Activated CD8-positive, alpha-beta T cell treated with anti-CD3 and anti-CD28 coated beads for 36 hours (primary cell): ENCODE measurements around the gene STARD7. TPM values are rescaled to one million over a fixed set of nuclear protein-coding genes. Genes with fewer than 3 reads are reported as not detected.

Experiments used
- ATAC-seq: fragments of 200-7000 bp; cut with Tn5 transposase; one replicate; pipeline ENCODE4 v1.10.0; 2021; ENCODE audit warnings: mild to moderate bottlenecking, moderate library complexity
- CTCF ChIA-PET: fragments of 350-600 bp; sonication (Branson Sonifier 250); formaldehyde crosslinking; loops from one replicate; lab custom pipeline; 2021; ENCODE audit warnings: antibody characterized with exemption; lab: Charles Lee
- POLR2A ChIA-PET: fragments of 350-600 bp; sonication (Branson Sonifier 250); formaldehyde crosslinking; loops from one replicate; lab custom pipeline; 2021; ENCODE audit warnings: antibody characterized with exemption; lab: Charles Lee
- DNase-seq: peaks from one replicate; pipeline ENCODE4 v3.0.0-alpha.2; 2020
- H3K27ac Mint-ChIP-seq: one replicate; pipeline ENCODE4 v1.8.0; 2021; ENCODE audit warnings: mild to moderate bottlenecking, mixed read lengths
- H3K27me3 Mint-ChIP-seq: one replicate; pipeline ENCODE4 v1.8.0; 2021; ENCODE audit warnings: mixed read lengths
- H3K36me3 Mint-ChIP-seq: one replicate; pipeline ENCODE4 v1.8.0; 2021; ENCODE audit warnings: low read depth, mixed read lengths
- H3K4me1 Mint-ChIP-seq: one replicate; pipeline ENCODE4 v1.8.0; 2021; ENCODE audit warnings: low read depth, mixed read lengths
- H3K4me3 Mint-ChIP-seq: one replicate; pipeline ENCODE4 v1.8.0; 2021; ENCODE audit warnings: mild to moderate bottlenecking, moderate library complexity, mixed read lengths
- H3K9me3 Mint-ChIP-seq: one replicate; pipeline ENCODE4 v1.8.0; 2021; ENCODE audit warnings: mixed read lengths
- intact Hi-C: fragments of 100-400 bp; cut with micrococcal nuclease; formaldehyde crosslinking; loops from one replicate; pipeline ENCODE4 v1.10.0; 2022
- total RNA-seq, 2 experiments: library from RNA; stranded (reverse); gene quantifications; one replicate each; pipeline ENCODE4 v1.2.3, GENCODE V29; 2021
- TF ChIP-seq, protein P1 (sequence below): fragments of 200-600 bp; IDR thresholded peaks from one replicate; pipeline ENCODE4 v1.8.0; 2022; ENCODE audit warnings: antibody characterized with exemption, mild to moderate bottlenecking

The STARD7 gene
- total RNA-seq, 2 experiments from 2014 or later, result 145 to 149 TPM

DNA sequence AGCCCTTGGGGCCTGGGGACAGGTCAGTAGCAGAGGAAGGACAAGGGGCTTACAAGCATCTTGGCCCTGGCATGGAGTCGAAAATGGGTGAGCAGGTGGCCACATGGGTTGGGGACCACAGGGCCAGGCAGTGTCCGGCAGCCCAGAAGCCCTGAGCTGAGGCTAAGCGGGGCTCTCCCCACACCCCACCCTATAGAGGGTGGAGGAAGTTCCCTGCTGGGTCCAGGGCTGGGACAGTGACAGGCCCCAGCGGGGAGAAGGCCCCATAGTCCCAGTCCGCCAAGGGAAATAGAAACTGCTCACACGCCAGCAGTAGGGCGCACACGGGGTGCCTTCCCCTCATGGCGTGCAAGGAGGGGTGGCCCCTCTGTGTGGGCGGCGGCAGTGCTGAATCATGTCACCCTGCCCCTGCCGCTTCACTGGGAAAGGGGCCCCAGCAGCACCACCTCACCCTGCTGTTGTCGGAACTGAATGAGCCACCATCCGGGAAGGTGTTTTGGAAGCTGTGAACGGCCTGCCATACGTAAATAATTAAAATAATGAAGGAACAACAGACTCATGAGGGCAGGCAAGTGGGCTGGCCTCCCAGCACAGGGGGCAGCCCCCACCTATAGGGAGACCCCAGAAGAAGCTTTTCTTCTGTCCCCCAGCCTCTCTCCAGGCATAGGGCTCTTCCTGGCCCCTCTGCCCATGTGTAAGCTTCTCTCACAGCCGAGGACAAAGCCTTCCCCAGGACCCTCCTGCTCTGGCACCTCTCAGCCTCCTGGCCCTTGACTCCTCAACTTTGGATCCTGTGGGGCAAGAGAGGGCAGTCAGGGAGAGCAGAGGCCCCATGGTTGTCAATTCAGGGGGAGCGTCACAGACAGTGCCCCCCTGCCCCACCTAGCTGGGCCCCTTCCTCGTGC is 50.7 kb downstream of the STARD7 start:
- no peaks in the 10 kb centered on the region for H3K27me3 Mint-ChIP-seq
- POLR2A ChIA-PET, result interaction anchor here (1.1 to 22.2 kb wide), 6 partner anchors 8 to 51 kb away, joined by 3 to 690 read pairs (median 6); partner anchors contain the start of genes ASTL, DUSP2 and STARD7
- peaks cover 16% of the 10 kb centered on the region for H3K36me3 Mint-ChIP-seq
- peaks cover 12% of the 10 kb centered on the region for H3K9me3 Mint-ChIP-seq
- peak overlapping the region; percentile 42 for H3K4me3 Mint-ChIP-seq
- ATAC-seq (peak; percentile 73), DNase-seq (peak; percentile 99)
- TF ChIP-seq, protein P1, sequence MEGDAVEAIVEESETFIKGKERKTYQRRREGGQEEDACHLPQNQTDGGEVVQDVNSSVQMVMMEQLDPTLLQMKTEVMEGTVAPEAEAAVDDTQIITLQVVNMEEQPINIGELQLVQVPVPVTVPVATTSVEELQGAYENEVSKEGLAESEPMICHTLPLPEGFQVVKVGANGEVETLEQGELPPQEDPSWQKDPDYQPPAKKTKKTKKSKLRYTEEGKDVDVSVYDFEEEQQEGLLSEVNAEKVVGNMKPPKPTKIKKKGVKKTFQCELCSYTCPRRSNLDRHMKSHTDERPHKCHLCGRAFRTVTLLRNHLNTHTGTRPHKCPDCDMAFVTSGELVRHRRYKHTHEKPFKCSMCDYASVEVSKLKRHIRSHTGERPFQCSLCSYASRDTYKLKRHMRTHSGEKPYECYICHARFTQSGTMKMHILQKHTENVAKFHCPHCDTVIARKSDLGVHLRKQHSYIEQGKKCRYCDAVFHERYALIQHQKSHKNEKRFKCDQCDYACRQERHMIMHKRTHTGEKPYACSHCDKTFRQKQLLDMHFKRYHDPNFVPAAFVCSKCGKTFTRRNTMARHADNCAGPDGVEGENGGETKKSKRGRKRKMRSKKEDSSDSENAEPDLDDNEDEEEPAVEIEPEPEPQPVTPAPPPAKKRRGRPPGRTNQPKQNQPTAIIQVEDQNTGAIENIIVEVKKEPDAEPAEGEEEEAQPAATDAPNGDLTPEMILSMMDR, result no peak
- intact Hi-C loops, result no loop called here
- CTCF ChIA-PET, result interaction anchor here (0.6 to 6.2 kb wide), 7 partner anchors 10 to 165 kb away, joined by 3 to 43 read pairs (median 8); partner anchors contain the start of gene ASTL
- H3K4me1 Mint-ChIP-seq, result peaks cover 92% of the 10 kb centered on the region
- H3K27ac Mint-ChIP-seq, result peak overlapping the region; percentile 93

DNA sequence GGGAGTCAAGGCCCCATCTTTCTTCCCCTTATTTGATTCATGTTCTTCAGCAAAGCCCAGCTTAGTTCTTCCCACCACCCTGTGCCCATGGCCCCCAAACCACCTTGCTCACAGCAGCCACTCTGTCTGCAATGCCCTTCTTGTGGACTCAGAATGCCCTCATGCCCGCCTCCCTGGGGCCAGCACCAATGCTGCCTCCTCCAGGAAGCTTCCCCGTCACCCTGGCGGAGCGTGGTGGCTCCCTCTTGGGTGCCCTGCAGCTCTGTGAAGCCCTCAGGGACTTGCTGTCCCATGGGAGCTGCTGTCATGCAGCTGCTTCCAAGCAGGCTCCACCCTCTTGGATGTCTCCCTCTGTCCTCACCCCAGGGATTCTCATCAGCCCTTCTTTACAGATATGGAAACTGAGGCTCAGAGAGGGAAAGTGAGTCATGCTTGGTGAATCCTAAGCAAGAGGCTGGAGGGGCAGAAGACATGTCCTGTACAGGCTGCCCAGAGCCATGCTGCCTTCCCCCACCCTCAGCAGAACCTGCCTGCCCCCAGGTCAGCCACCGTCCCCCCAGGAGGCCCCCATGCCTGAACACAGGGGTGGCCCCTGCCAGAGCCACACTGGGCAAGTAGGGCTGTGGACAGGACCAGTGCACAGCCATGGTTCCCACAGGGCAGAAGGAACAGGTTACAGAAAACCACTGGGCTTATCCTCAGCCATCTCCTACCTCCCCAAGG is 51.5 kb downstream of the STARD7 start:
- H3K36me3 Mint-ChIP-seq, result peaks cover 15% of the 10 kb centered on the region
- peak overlapping the region; percentile 42 for H3K4me3 Mint-ChIP-seq
- CTCF ChIA-PET, result interaction anchor here (1.1 to 6.2 kb wide), 4 partner anchors 10 to 19 kb away, joined by 4 to 43 read pairs (median 14); partner anchors contain the start of gene ASTL
- intact Hi-C loops, result loop anchor here (1.0 kb wide), 1 partner anchor 7 kb away; no protein-coding TSS in a partner anchor
- ATAC-seq (peak; percentile 6), DNase-seq (peak; percentile 49)
- peak overlapping the region; percentile 93 for H3K27ac Mint-ChIP-seq
- peaks cover 12% of the 10 kb centered on the region for H3K9me3 Mint-ChIP-seq
- H3K4me1 Mint-ChIP-seq, result peaks cover 90% of the 10 kb centered on the region
- POLR2A ChIA-PET, result interaction anchor here (0.8 to 22.2 kb wide), 4 partner anchors 15 to 52 kb away, joined by 3 to 690 read pairs (median 6); partner anchors contain the start of genes ASTL, DUSP2 and STARD7
- TF ChIP-seq, protein P1, result no peak
- H3K27me3 Mint-ChIP-seq, result no peaks in the 10 kb centered on the region

DNA sequence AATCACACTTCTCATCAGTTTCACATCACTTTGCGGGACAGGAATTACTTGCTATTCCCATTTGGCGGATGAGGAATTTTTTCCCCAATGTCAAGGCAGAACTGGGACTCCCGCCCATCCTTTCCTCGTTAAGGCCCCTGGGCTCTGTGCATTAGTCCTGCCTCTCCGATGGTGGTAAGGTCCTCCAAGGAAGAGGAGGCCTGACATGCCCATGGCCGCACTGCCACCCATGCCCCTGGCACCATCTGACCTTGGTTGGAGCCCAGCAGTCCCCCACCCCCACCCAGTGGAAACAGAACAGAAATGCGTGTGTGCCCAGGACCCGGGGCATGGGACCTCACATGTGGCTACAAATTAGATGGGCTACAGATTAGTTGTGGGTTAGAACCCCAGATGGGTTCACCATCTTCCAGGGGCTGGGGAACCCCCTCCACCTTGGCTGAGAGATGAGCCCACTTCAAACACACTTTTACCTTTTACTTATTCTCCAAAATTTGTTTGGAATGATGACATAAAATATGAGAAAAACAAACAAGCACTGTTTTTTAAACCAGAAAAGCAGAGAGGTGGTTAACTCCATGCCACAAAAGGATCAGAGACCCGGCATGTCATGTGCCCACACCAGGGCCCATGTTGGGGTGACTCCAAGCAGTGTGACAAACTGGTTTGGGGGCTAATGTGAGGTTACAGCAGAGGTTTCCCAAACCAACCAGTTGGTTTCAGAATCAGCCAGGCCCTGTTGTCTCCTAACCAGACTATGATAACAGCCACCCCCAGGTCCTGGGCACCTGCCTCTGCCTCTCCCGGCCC is 52.4 kb downstream of the STARD7 start:
- ATAC-seq, result peak; percentile 49
- POLR2A ChIA-PET, result interaction anchor here (22.2 kb wide), 1 partner anchor 14 kb away, joined by 690 read pairs; the partner anchor contains the start of genes ASTL and DUSP2
- CTCF ChIA-PET, result interaction anchor here (1.0 to 6.2 kb wide), 5 partner anchors 9 to 18 kb away, joined by 3 to 43 read pairs (median 7); partner anchors contain the start of gene ASTL
- Mint-ChIP-seq H3K27me3 (no peaks in the 10 kb centered on the region), H3K4me3 (peak overlapping the region; percentile 42), H3K36me3 (peaks cover 11% of the 10 kb centered on the region), H3K27ac (peak overlapping the region; percentile 93), H3K4me1 (peaks cover 93% of the 10 kb centered on the region), H3K9me3 (peaks cover 12% of the 10 kb centered on the region)
- DNase-seq, result peak; percentile 88
- intact Hi-C loops, result loop anchor here (1.0 kb wide), 1 partner anchor 8 kb away; no protein-coding TSS in a partner anchor
- TF ChIP-seq, protein P1, result no peak

DNA sequence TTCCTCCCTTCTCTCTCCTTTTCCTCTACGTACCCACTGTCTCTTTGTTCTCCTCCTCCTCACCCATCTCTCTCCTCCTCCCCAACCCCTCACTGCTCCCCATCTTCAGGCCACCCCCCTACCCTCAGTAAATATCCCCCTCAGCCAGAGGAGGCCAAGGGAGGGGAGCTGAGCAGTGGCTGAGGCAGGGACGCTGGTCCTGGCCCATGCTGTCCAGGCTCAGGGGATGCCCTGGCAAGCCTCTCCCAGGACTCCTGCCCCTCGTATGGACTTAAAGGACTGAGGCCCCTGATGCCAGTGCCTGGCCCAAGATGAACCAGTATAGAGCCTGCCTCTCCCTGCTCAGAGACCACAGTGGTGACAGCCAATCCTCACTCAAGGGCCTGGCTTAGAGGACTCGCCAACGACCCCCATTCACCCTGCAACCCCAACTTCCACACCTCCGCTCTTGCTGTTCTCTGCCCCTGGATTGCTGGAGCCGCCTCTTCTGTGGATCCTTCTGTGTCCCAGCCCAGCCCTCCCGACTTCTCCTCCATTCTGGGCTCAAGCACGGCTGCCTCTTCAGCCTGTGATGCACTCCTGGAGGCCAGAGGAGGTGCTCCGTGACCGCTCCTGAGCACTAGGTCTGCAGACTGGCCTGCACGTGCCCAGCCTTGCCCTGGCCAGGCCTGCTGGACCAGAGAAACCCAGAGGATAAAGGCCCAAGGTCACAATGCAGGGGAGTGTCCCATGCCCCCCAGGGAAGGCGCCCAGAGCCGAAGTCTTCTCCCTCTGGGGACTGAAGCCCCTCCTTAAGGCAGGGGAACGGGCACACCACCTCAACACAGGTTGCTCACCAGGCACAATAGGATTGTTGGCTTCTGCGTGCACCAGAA is 53.9 kb downstream of the STARD7 start:
- Mint-ChIP-seq H3K9me3 (peaks cover under 1% of the 10 kb centered on the region), H3K4me3 (no peak overlapping the region), H3K36me3 (peaks cover under 1% of the 10 kb centered on the region), H3K27me3 (no peaks in the 10 kb centered on the region), H3K27ac (peak overlapping the region; percentile 28), H3K4me1 (peaks cover 96% of the 10 kb centered on the region)
- ChIA-PET POLR2A (interaction anchor here (5.6 to 22.2 kb wide), 2 partner anchors 9 to 13 kb away, joined by 36 to 690 read pairs; partner anchors contain the start of genes ASTL and DUSP2), CTCF (interaction anchor here (1.0 to 6.2 kb wide), 3 partner anchors 8 to 20 kb away, joined by 3 to 43 read pairs (median 9); no protein-coding TSS in a partner anchor)
- DNase-seq (no peak), ATAC-seq (no peak)
- intact Hi-C loops, result no loop called here
- TF ChIP-seq, protein P1, result no peak
